GM19023 (cell line): ENCODE results near the gene ZPBP2.

Source experiments
- ATAC-seq: cut with Tn5 transposase; IDR thresholded peaks from one replicate; pipeline ENCODE4 v1.9.1; 2021; ENCODE audit warnings: mild to moderate bottlenecking, moderate library complexity; ENCODE audit not compliant: unreplicated experiment

Gene ZPBP2

DNA sequence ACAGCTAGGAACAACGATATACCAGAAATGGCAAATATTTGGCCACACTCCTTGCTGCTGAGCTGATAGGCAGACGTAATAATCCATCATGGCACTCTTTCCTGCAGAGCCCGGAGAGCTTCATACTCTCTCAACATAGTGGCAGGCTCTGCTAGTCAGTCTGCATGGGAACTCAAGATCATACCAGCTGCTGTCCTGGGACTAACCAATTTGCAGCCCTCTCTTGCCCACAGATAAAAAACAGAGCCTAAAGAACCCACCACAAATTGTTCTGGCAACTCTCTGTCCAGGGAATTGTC is 36.9 kb downstream of the ZPBP2 start:
- no peak for ATAC-seq

- no peak for ATAC-seq
Observed at GRCh38 chr17:39908789-39909352, 40.9 kb downstream of the ZPBP2 start.

DNA sequence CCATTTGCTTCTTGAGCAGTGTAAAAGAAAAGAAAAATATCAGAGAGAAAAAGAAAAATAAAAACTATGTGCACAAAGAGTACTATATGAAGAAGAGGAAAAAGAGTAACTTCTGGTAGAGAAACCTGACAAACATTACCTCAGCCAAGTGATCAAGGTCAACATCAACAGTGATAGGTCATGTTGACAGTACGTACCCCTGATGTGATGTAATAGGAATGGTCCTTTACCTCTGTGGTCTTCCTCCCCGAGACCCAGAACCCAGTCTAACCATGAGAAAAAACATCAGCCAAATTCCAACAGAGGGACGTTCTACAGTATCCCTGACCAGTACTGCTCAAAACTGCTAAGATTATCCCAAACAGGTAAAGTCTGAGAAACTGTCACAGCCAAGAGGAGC is 46.0 kb downstream of the ZPBP2 start:
- no peak for ATAC-seq

- peak; percentile 50 for ATAC-seq
Observed at GRCh38 chr17:39915559-39915958, 47.6 kb downstream of the ZPBP2 start.

- no peak for ATAC-seq
Observed at GRCh38 chr17:39916918-39917317, 48.9 kb downstream of the ZPBP2 start.

DNA sequence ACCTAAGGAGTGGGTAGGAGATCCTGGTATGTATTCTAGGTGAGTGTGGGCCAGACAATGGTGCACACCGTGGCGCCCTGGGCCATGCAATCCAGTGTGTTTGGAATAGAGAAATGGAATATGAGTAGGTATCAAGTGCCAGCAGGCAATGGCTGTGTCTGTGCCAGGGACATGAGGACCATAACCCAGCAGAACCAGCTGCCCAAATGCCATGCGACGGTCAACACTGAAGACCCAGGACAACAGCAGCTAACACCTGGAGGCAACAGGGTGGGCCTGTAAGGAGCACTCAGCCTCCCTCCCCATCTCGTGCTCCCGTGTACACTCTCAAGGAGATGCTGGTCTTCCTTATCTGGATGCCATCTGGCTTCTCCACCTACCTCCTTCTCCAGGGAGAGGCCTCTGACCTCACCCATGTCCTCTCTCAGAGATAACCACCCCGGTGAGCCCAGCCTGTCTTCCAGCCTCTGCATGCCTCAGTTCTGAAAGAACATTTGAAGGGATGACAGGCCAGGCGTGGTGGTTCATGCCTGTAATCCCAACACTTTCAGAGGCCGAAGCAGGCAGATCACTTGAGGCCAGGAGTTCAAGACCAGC is 51.2 kb downstream of the ZPBP2 start:
- no peak for ATAC-seq

GRCh38 chr17:39920218-39921210 is 52.5 kb downstream of the ZPBP2 start:
- no peak for ATAC-seq

- no peak for ATAC-seq
Observed at GRCh38 chr17:39921323-39921722, 53.3 kb downstream of the ZPBP2 start.

DNA sequence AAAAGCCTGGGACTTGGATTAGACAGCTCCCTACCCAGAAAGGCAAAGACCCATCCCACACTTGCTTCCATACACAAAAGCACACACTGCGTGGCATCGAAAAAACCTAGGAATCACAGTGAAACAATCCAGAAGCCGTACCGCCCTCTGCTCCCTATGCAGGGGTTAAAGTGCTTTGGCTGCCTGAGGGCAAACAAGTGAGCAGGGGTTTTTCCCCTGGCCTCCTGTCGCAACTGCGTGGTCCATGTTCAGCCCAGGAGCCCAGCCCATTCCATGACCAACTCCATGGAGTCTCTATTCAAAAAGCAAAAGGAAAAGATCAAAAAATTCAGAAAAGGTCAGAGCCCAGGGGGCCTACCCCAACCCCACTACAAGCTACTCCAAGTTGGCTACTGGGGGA is 54.0 kb downstream of the ZPBP2 start:
- ATAC-seq = no peak

DNA sequence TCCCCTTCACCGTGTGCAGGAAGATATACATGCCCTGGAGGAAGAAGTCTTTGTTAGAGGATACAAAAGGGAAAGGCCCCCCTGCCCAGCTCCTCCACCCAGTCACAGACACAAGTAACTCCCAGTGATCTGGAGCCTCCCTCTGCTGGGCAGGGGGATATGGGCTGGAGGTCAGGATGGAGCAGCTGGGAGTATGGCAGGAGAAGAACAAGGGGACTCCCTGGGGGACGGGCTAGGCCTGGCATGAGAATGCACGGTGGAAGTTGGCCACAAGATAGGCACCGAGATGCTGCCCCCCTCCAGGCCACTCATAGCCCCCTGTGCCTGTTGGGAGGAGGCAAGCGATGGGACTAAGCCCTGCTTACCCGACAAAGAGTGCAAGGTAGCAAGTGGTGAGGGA is 55.2 kb downstream of the ZPBP2 start:
- ATAC-seq = no peak

GRCh38 chr17:39923836-39924690 is 56.1 kb downstream of the ZPBP2 start:
- no peak for ATAC-seq

DNA sequence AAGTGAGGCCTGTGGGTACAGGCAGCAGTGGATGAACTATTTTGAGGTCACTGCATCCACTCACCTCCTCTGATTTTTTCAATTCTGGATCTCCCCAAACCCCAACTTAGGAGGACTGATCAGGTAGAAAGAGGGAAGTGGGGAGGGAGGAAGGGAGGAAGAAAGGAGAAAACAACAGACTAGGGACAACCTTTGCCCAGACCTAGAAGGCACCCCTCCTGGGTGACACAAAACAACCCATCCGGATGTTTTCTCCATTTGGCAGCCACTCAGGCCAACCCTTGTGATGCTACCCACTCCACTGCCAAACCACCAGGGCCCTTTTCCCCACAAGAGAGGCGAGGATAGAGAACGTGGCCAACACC is 56.7 kb downstream of the ZPBP2 start:
- ATAC-seq = no peak

DNA sequence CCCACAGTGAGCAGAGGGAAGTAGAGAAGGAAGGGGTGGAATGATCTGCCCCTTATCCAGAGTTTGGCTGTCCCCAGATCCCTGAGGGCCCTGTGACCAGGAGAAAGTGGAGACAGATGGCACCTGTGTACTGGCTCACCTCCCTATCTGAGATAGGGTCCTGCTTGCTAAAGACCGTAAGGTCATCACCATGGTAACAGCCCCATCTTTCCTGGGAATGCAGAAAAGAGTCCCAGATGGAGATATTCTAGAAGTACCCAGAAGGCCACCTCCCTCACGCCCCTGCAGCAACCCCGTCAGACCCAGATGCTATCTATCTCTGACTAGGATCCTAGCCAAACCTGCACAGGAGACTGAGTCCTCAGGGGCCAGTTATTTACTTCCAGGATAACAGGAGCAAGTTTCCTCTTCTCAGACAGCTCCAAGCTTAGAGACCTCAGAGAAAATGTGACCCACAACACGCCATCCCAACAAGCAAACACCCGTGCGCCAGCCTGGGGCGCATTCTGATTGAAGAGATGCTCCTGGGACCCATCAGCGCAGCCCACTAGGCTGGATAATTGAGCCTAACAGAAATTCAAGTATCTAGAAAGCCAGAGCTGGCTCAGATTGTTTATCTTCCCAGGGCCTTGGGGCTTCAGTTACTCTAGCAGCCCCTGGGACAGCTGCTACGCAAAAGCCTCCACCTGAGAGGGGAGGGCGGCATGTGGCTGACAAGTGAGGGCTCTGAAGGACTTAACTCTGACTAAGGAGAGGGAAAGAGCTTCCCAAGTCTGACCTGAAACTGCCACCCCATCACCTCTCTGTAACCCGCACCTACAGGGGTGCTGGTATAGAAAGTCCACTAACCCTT is 57.5 kb downstream of the ZPBP2 start:
- ATAC-seq = no peak

- ATAC-seq = no peak
Observed at GRCh38 chr17:39926135-39926587, 58.2 kb downstream of the ZPBP2 start.

DNA sequence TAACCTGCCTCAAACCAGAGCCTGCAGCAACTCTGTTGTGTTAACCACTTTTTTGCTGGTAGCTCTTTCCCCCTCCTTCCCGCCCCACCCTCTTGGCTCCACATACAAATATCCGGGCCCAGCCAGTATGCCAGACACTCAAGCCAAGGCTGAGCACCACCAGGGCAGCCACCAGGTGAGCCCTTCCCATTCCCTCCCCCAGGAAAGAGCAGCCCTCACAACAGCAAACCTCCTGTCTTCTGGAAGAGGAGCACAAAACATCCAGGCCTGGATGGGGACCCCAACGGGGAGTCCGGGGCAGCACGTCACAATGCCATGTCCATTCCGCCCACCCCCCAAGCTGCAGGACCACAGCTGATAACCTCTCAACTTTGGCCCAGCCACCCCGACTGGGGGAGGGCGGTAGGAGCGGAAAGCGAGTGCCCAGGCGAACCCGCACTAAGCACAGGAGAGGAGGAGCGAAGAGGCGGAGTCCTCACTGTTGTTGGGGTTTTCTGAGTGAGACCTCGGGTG is 58.6 kb downstream of the ZPBP2 start:
- ATAC-seq = peak; percentile 43
